ENCODE results near the gene USP3.

DNA sequence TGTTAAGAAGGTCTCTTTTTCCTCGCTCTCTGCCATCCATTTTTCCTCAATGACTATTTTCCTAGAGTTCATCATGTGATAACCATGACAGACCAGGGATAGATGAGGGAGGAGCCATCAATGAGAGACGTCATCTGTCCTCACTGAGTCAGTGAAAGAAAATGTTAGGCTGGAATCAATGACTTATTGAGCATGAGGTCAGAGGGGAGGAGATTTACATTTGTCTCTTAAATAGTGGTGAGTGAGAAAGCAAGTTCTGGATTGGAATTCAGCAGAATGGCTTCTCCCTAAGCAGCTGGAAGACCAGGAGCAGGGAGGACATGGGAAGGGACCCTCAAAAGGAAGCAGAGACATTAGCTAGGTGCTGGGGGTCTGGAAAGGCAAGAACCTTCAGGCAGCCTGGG is 28.2 kb upstream of the USP3 start:
- no peak for TF ChIP-seq CTCF (IDR thresholded peaks at IDR 0.05; ENCODE audit: low read depth, low read length, poor library complexity, severe bottlenecking)
- no peak for TF ChIP-seq EZH2phosphoT487 (IDR thresholded peaks at IDR 0.05; ENCODE audit: borderline replicate concordance, low read length)

All from DOHH2 (cell line).